ENCODE data around the gene PIEZO1. TPM values are rescaled to one million over a fixed set of nuclear protein-coding genes. Genes with fewer than 3 reads are reported as not detected.

PIEZO1 gene
- total RNA-seq, 2 donors from 2014 or later, result 156 to 202 TPM

- H3K27me3 ChIP-seq (replicated peaks; ENCODE audit: insufficient read depth), result no peaks in the 10 kb centered on the region
- H3K9me3 ChIP-seq, result no peaks in the 10 kb centered on the region
- DNase-seq (ENCODE audit: low spot score), result no peak
- TF ChIP-seq POLR2AphosphoS5 (IDR thresholded peaks at IDR 0.05) (no peak), CTCF (IDR thresholded peaks at IDR 0.05) (no peak), POLR2A (IDR thresholded peaks at IDR 0.05) (no peak)
- intact Hi-C loops (cut with DNase I), result no loop called here
- no peak overlapping the region for H3K4me3 ChIP-seq
- H3K4me1 ChIP-seq (replicated peaks), result peaks cover 1% of the 10 kb centered on the region
- H3K36me3 ChIP-seq, result no peaks in the 10 kb centered on the region
- no peak overlapping the region for H3K27ac ChIP-seq
- 90% methylated on average over 16 of the region's 16 CpGs for WGBS
Observed at GRCh38 chr16:88752386-88753002, 32.5 kb downstream of the PIEZO1 start.

- WGBS, result 84% methylated on average over 12 of the region's 12 CpGs
- H3K9me3 ChIP-seq, result no peaks in the 10 kb centered on the region
- intact Hi-C loops (cut with DNase I), result no loop called here
- no peak overlapping the region for H3K4me3 ChIP-seq
- no peaks in the 10 kb centered on the region for H3K27me3 ChIP-seq (replicated peaks; ENCODE audit: insufficient read depth)
- DNase-seq (ENCODE audit: low spot score), result no peak
- no peak overlapping the region for H3K27ac ChIP-seq
- TF ChIP-seq POLR2A (IDR thresholded peaks at IDR 0.05) (no peak), CTCF (IDR thresholded peaks at IDR 0.05) (no peak), POLR2AphosphoS5 (IDR thresholded peaks at IDR 0.05) (no peak)
- no peaks in the 10 kb centered on the region for H3K36me3 ChIP-seq
- peaks cover 9% of the 10 kb centered on the region for H3K4me1 ChIP-seq (replicated peaks)
Observed at GRCh38 chr16:88750854-88751253, 34.2 kb downstream of the PIEZO1 start.

DNA sequence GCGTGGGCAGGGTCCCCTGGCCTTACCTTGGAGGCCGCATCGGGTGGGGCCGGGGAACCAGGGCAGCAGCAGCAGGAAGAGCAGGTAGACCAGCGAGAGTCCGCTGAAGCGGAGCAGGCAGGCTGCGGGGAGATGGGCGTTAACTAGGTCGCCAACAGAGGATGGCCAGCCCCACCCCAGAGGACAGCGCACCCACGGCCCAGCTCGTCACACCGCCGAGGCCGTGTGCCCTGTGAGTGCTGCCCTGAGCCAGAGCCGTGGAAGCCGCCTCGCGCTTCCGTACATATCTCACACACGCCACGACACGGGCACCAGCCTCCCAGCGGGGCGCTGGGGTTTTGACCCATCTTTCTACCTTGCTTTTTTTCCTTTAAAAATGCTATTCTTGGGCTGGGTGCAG, 35.7 kb downstream of the PIEZO1 start:
- TF ChIP-seq POLR2AphosphoS5 (IDR thresholded peaks at IDR 0.05), result no peak
- TF ChIP-seq CTCF (IDR thresholded peaks at IDR 0.05), result no peak
- TF ChIP-seq POLR2A (IDR thresholded peaks at IDR 0.05), result no peak
- intact Hi-C loops (cut with DNase I), result no loop called here

GRCh38 chr16:88748364-88748763, 36.7 kb downstream of the PIEZO1 start:
- intact Hi-C loops (cut with DNase I), result no loop called here
- TF ChIP-seq POLR2A (IDR thresholded peaks at IDR 0.05) (no peak), CTCF (IDR thresholded peaks at IDR 0.05) (no peak)
- H3K27me3 ChIP-seq (replicated peaks; ENCODE audit: insufficient read depth), result no peaks in the 10 kb centered on the region
- H3K9me3 ChIP-seq, result no peaks in the 10 kb centered on the region
- H3K36me3 ChIP-seq, result no peaks in the 10 kb centered on the region
- H3K4me1 ChIP-seq (replicated peaks), result peaks cover 9% of the 10 kb centered on the region
- no peak overlapping the region for H3K27ac ChIP-seq
- DNase-seq (ENCODE audit: low spot score), result no peak
- no peak overlapping the region for H3K4me3 ChIP-seq
- 86% methylated on average over 12 of the region's 12 CpGs for WGBS

More for the DNA sequence above, 35.7 kb downstream of the PIEZO1 start:
- H3K9me3 ChIP-seq, result no peaks in the 10 kb centered on the region
- peaks cover 9% of the 10 kb centered on the region for H3K4me1 ChIP-seq (replicated peaks)
- no peak for DNase-seq (ENCODE audit: low spot score)
- no peaks in the 10 kb centered on the region for H3K27me3 ChIP-seq (replicated peaks; ENCODE audit: insufficient read depth)
- no peak overlapping the region for H3K4me3 ChIP-seq
- no peak overlapping the region for H3K27ac ChIP-seq
- H3K36me3 ChIP-seq, result no peaks in the 10 kb centered on the region
- 94% methylated on average over 26 of the region's 26 CpGs for WGBS

GRCh38 chr16:88747588-88748301, 37.3 kb downstream of the PIEZO1 start:
- no peaks in the 10 kb centered on the region for H3K27me3 ChIP-seq (replicated peaks; ENCODE audit: insufficient read depth)
- no peak overlapping the region for H3K4me3 ChIP-seq
- no peak for TF ChIP-seq POLR2A (IDR thresholded peaks at IDR 0.05)
- TF ChIP-seq POLR2AphosphoS5 (IDR thresholded peaks at IDR 0.05), result no peak
- TF ChIP-seq CTCF (IDR thresholded peaks at IDR 0.05), result no peak
- H3K4me1 ChIP-seq (replicated peaks), result peaks cover 9% of the 10 kb centered on the region
- WGBS, result 87% methylated on average over 23 of the region's 26 CpGs
- peak overlapping the region in 1 of 2 donors; percentile 69 for H3K27ac ChIP-seq
- H3K36me3 ChIP-seq, result no peaks in the 10 kb centered on the region
- intact Hi-C loops (cut with DNase I), result no loop called here
- no peak for DNase-seq (ENCODE audit: low spot score)
- H3K9me3 ChIP-seq, result no peaks in the 10 kb centered on the region
